Lower leg skin (tissue), 3 donors: ENCODE measurements around the gene KHDRBS2.

ENCODE experiments used
- POLR2A ChIP-seq, 2 donors: fragments of 450-650 bp; IDR thresholded peaks; one replicate each; pipeline ENCODE4 v1.6.1; 2016 to 2017; ENCODE audit warnings: antibody characterized with exemption in 2 of 2, mild to moderate bottlenecking in 1 of 2, moderate library complexity in 1 of 2
- TF ChIP-seq, protein P1 (sequence below), 3 donors: fragments of 450-650 bp; IDR thresholded peaks; one replicate each; pipeline ENCODE4 v1.5.1; 2016; ENCODE audit warnings: antibody characterized with exemption in 3 of 3, mild to moderate bottlenecking in 3 of 3, moderate library complexity in 2 of 3

DNA sequence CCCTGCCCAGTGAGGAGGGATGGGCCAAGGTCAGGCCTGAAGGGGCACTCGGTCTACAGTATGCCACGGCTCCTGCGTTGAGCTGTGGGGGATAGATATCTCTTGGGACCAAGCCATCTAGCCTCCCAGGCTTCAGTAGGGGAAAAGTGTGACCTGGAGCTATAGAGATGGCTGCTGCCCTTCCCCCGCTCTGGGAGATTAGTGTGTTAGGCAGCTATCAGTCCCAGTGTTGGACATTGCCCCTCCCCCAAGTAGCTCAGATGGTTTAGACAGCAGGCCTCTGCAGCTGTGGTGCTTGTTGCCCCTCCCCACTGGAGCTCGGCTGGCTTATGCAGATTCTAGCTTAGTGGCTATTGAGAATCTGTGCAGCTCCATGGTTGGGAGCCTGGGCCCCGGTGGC lies 56.8 kb downstream of the KHDRBS2 start:
- TF ChIP-seq, protein P1, sequence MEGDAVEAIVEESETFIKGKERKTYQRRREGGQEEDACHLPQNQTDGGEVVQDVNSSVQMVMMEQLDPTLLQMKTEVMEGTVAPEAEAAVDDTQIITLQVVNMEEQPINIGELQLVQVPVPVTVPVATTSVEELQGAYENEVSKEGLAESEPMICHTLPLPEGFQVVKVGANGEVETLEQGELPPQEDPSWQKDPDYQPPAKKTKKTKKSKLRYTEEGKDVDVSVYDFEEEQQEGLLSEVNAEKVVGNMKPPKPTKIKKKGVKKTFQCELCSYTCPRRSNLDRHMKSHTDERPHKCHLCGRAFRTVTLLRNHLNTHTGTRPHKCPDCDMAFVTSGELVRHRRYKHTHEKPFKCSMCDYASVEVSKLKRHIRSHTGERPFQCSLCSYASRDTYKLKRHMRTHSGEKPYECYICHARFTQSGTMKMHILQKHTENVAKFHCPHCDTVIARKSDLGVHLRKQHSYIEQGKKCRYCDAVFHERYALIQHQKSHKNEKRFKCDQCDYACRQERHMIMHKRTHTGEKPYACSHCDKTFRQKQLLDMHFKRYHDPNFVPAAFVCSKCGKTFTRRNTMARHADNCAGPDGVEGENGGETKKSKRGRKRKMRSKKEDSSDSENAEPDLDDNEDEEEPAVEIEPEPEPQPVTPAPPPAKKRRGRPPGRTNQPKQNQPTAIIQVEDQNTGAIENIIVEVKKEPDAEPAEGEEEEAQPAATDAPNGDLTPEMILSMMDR (IDR thresholded peaks at IDR 0.05), result no peak
- no peak for TF ChIP-seq POLR2A (IDR thresholded peaks at IDR 0.05)
